Stimulated activated CD4-positive, alpha-beta T cell treated with anti-CD3 and anti-CD28 coated beads, TNF-alpha, amount 100 ng/mL, for 1 hour (primary cell): ENCODE measurements around the gene ATR.

Experiments used
- DNase-seq, 3 donors: peaks; one replicate each; pipeline ENCODE4 v3.0.0-alpha.2; 2020; ENCODE audit warnings: low read depth in 3 of 3, low spot score in 1 of 3

Gene ATR

GRCh38 chr3:142530296-142530695 lies 48.2 kb downstream of the ATR start:
- DNase-seq = no peak

- DNase-seq = no peak
Measured at GRCh38 chr3:142523921-142524566, 54.5 kb downstream of the ATR start.

DNA sequence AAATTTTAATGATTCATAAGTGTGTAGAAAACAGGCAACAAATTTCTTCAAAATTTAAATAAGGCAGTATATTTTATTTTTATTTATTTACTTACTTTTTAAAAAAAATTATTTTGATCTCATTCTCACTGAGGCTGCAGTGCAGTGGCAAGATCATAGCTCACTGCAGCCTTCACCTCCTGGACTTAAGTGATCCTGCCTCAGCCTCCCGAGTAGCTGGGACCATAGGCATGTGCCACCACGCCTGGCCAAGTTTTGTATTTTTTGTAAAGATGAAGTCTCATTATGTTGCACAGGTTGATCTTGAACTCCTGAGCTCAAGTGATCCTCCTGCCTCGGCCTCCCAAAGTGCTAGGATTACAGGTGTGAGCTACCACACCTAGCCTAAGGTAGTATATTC lies 69.5 kb downstream of the ATR start:
- no peak for DNase-seq

GRCh38 chr3:142507241-142507640 lies 71.3 kb downstream of the ATR start:
- DNase-seq = no peak

- DNase-seq = no peak
Measured at GRCh38 chr3:142502187-142502985, 76.1 kb downstream of the ATR start.

DNA sequence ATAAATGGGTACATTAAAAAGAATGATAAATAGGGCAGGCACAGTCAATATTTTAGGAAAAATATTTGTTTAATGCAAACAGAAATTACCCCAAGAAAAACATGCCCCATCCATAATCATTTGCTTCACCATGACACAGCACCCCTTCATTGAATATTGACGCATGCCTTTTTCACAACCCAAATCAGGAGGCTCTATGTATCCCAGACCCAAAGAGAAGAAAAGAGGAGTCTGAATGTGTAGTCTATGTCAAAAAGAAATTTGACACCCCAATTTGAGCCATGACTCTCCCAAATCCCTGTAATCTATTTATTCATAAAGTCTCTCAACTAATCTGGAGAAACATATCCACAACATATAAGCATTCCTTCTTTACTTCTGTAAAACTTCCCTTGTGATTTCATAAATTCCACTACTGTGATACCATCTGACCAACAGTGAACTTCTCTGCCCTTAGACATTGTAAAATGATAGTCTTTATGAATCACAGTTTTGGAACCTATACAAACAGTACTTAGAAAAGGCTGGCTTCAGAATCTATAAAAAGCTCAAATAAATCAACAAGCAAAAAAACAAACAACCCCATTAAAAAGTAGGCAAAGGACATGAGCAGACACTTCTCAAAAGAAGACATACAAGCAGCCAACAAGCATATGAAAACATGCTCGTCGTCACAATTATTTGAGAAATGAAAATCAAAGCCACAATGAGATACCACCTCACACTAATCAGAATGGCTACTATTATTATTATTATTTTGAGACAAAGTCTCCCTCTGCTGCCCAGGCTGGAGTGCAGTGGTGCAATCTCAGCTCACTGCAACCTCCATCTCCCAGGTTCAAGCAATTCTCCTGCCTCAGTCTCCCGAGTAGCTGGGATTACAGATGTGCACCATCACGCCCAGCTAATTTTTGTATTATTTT lies 77.3 kb downstream of the ATR start:
- no peak for DNase-seq

DNA sequence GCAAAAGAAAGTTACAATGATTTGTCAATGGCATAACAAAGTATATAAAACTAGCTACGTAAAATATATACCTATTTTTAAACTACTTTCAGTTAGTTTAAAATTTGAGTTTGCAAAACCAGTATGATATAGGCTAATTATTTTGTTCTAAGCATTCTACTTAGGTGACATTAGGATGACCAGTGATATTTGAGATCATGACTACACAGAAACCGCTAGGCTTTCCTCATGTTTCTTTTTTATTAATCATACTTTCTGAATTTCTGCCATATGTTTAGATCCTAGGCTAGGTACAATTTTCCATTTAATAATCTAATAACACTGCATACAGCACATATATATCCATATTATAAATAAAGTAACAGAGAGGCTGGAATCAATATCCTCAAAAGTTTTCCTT lies 78.3 kb downstream of the ATR start:
- DNase-seq = no peak

DNA sequence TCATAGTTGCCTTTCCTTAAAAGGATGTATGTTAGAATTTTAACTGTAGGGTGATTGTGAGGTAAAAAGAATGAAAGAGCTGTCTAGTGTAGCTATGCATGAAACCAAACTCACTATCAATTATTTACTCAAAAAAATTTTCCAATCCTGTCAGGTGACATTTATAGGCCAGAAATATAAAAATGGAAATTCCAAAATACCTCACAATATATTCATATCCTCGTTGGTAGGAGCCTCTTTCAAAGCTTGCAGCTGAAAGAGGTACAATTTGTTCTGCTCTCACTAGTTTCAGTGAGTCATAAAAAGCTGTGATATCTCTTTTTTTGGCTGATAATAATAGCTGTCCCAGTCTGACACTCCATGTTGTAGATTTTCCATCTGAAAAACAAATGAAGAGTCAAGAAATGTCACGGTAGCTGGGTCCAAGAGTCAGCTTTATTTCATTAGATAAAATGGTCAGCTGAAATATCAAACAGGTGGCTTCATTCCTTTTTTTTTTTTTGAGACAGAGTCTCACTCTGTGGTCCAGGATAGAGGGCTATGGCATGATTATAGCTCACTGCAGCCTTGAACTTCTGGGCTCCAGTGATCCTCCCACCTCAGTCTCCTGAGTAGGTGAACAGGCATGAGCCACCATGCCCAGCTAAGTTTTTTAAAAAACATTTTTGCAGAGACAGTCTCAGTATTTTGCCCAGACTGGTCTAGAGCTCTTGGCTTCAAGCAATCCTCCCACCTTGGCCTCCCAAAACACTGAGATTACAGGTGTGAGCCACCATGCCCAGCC lies 79.9 kb downstream of the ATR start:
- no peak for DNase-seq

DNA sequence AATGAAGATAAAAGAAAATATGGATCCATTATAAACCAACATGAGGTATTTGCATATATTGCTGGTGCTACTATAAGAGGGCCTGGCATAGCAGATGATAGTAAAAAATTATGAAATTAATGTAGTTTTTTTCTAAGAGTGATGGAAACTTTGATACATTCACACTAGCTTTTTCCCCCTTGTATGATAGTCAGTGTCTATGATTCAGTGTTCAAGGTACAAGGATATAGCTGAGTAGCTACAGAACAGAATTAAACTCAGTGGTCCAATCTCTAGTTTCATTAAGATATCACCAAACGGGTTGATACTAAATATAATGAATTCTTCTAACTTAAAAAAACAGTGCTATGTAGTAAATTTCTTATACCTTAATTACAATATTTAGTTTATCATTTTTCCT lies 80.8 kb downstream of the ATR start:
- DNase-seq = no peak

GRCh38 chr3:142495103-142495502 lies 83.4 kb downstream of the ATR start:
- no peak for DNase-seq

DNA sequence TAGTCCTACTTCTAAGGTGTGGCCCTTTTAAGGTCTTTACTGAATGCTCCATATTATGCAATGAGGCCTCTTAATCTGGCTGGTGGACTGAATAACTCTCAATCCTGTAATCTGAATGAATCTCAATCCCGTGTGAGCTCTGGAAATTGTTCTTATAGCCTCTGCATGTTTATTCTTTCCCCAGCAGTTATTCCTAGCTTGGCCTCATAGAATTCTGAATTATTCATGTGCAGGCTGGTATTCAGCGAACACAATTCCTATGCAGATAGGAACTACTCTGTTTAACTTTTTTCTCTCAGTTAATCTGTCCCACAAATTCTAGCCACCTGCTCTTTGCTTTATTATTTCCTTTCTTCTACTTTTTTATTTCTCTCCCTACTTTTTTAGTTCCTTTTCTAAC lies 86.3 kb downstream of the ATR start:
- no peak for DNase-seq

GRCh38 chr3:142489572-142490323 lies 88.8 kb downstream of the ATR start:
- no peak for DNase-seq

GRCh38 chr3:142484912-142485435 lies 93.6 kb downstream of the ATR start:
- no peak for DNase-seq

DNA sequence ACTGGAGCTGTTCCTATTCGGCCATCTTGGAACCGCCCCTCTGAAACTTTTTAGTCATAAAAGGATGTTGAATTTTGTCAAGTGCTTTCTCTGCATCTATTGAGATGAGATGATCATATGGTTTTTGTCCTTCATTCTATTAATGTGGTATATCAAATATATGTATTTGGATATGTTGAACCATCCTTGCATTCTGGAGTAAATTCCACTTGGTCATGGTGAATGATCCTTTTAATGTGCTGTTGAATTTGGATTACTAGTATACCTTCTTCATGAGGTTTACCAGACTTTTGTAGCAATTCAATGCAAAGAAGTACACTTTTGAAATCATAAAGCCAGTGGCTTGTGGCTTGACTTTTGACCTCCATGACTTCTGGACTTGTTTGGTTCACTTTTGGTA lies 97.3 kb downstream of the ATR start:
- DNase-seq = no peak

GRCh38 chr3:142470826-142471225 lies 107.7 kb downstream of the ATR start:
- no peak for DNase-seq

DNA sequence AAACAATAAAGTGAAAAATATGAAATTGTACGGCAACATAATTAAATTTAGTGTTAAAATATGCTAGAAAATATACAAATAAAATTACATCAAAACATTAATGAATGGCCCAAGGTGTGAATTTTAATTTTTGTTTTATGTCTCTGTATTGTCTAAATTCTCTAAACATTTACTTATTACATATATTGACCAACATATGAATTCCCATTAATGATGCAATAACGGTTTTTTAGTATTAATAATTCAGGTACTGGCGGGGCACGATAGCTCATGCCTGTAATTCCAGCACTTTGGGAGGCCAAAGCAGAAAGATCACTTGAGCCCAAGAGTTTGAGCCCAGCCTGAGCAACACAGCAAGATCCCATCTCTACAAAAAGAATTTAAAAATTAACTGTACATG lies 110.1 kb downstream of the ATR start:
- DNase-seq = no peak

DNA sequence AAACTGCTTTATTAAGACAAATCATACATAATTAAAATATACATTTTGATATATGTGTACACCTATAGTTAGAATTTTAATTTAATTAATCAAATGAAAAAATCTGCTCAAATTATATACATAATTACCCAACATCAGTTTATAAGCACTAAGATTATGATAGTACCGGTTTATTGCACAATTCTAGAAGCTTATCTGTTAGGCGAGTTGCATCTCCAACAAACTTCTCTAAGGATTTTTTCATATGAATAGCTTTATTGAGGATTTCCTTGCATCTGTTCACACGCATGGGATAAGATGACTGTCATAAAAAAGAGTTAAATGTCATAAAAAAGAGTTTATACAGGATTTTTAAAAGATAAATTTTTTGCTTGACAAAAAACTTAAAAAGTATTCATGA lies 110.8 kb downstream of the ATR start:
- no peak for DNase-seq

DNA sequence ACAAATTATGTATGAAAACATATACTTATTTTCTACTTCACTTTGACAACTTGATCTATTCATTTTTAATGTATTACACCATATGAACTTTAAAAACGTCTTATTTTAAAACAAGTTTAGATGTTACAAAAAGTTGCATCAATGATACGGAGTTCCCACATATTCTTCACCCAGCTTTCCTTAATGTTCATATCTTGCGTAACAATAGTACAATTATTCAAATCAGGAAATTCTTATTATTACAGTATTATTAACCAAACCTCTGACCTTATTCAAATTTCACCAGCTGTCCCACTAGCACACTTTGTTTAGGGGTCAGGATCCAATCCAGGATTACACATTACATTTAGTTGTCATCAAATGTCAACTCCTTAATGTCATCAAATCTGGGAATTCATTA lies 117.8 kb downstream of the ATR start:
- no peak for DNase-seq

DNA sequence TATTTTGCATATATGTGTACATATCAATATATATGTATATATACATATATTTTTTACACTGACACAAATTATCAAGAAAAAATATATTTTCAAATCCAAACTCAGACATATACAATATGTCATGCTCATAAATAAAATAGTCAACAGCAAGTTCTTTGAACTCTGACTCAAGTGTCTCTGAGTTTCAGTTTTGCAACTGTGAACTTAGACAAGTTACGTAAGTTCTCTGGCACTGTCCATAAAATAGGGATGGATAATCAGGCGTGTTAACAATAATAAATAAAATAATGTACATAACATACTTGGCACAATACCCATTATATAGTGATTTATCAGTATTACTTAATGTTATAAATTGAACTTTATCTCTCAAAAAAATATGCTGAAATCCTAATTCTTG lies 118.6 kb downstream of the ATR start:
- no peak for DNase-seq

DNA sequence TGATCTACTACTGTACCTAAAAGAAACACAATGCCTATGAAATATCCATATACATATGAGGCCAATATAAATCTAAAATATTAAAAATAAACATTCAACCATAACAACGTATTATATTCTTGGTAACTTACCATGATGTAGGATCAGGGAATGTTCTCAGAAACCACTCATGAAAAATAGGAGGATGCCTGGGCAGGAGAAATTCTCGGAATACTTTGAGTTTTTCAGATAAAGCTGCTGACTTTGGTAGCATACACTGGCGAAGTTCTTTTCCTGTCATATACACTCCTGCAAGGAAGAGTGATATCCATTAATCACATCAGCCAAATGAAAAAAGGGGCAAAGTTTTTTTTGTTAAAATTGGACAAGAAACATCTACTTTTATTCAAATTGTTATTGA lies 119.4 kb downstream of the ATR start:
- DNase-seq = no peak
